Fibroblast of lung (primary cell): Measurements from ENCODE around the gene GRHL1. TPM values are rescaled to one million over a fixed set of nuclear protein-coding genes. Genes with fewer than 3 reads are reported as not detected.
A peak's percentile ranks its signal among the peaks of the same experiment; 100 is the strongest.

Source experiments
- DNase-seq, 2 donors: peaks; one replicate each; pipeline versions ENCODE4 v3.0.0 to v3.0.0-alpha.2; 2010; ENCODE audit warnings: low read depth in 2 of 2
- H2AFZ ChIP-seq: 2 replicates; pipeline ENCODE4 v1.5.1; 2012; ENCODE audit warnings: low read length, control low read depth, inconsistent platforms
- H3K27ac ChIP-seq: 2 replicates; pipeline ENCODE4 v1.5.1; 2011; ENCODE audit warnings: low read length, control low read depth; ENCODE audit not compliant: insufficient read depth
- H3K27me3 ChIP-seq: 2 replicates; pipeline ENCODE4 v1.5.1; 2011; ENCODE audit warnings: mild to moderate bottlenecking, low read length; ENCODE audit not compliant: control insufficient read depth, insufficient read depth
- H3K36me3 ChIP-seq: 2 replicates; pipeline ENCODE4 v1.5.1; 2011; ENCODE audit warnings: low read length; ENCODE audit not compliant: control insufficient read depth, insufficient read depth
- H3K4me1 ChIP-seq: 2 replicates; pipeline ENCODE4 v1.5.1; 2011; ENCODE audit warnings: low read length; ENCODE audit not compliant: control insufficient read depth, insufficient read depth; ENCODE audit errors: extremely low read depth
- H3K4me2 ChIP-seq: 2 replicates; pipeline ENCODE4 v1.5.1; 2011; ENCODE audit warnings: low read length, control low read depth; ENCODE audit not compliant: insufficient read depth; ENCODE audit errors: extremely low read depth
- H3K4me3 ChIP-seq, 4 experiments: fragments of 200-600 bp in 1 of 4; sonication (generic) in 1 of 4; replicated peaks in 1 of 4; 2 replicates each; pipeline ENCODE4 v1.5.1; 2011 to 2016; ENCODE audit warnings: low read length in 4 of 4, low read depth in 3 of 4, mild to moderate bottlenecking in 3 of 4, control low read depth in 2 of 4, inconsistent platforms in 1 of 4, mixed read lengths in 1 of 4; ENCODE audit not compliant: insufficient read depth in 1 of 4; ENCODE audit errors: control extremely low read depth in 1 of 4
- H3K79me2 ChIP-seq: 2 replicates; pipeline ENCODE4 v1.5.1; 2012; ENCODE audit warnings: mild to moderate bottlenecking, low read length, inconsistent platforms; ENCODE audit not compliant: control insufficient read depth, insufficient read depth
- H3K9ac ChIP-seq: 2 replicates; pipeline ENCODE4 v1.5.1; 2011; ENCODE audit warnings: mild to moderate bottlenecking, low read length, control low read depth; ENCODE audit not compliant: insufficient read depth
- H3K9me3 ChIP-seq: 2 replicates; pipeline ENCODE4 v1.5.1; 2012; ENCODE audit warnings: low read depth, low read length; ENCODE audit not compliant: control insufficient read depth, insufficient read depth
- H4K20me1 ChIP-seq: 2 replicates; pipeline ENCODE4 v1.5.1; 2011; ENCODE audit warnings: low read length; ENCODE audit not compliant: control insufficient read depth, insufficient read depth; ENCODE audit errors: extremely low read depth
- EZH2 ChIP-seq: IDR thresholded peaks from 2 replicates; pipeline ENCODE4 v1.5.1; 2012; ENCODE audit warnings: low read length, control low read depth, mild to moderate bottlenecking; ENCODE audit errors: missing control alignments
- polyA plus RNA-seq, 2 donors: library from polyadenylated mRNA; depleted of rRNA in 1 of 2; stranded (reverse) in 1 of 2; unstranded in 1 of 2; fragments of >200 nt; gene quantifications; 2 replicates each; pipeline ENCODE4 v1.2.1, GENCODE V29; 2011 to 2012; ENCODE audit warnings: missing spikeins in 1 of 2
- total RNA-seq: library from RNA; depleted of rRNA; stranded (reverse); fragments of >200 nt; gene quantifications from 2 replicates; pipeline ENCODE4 v1.2.1, GENCODE V29; 2014
- TF ChIP-seq, protein P1 (sequence below), 2 donors: IDR thresholded peaks in 1 of 2; conservative IDR thresholded peaks in 1 of 2; 1 replicate in 1 of 2; 2 replicates in 1 of 2; pipeline ENCODE4 v1.5.1; 2011 to 2012; ENCODE audit warnings: low read length in 2 of 2, control low read depth in 1 of 2, inconsistent platforms in 1 of 2, low read depth in 1 of 2, mild to moderate bottlenecking in 1 of 2

GRHL1 gene
- total and polyA plus RNA-seq, 2 donors (not counting 1 experiment from before 2014, with no cell fraction given), result 0.65 to 0.99 TPM

DNA sequence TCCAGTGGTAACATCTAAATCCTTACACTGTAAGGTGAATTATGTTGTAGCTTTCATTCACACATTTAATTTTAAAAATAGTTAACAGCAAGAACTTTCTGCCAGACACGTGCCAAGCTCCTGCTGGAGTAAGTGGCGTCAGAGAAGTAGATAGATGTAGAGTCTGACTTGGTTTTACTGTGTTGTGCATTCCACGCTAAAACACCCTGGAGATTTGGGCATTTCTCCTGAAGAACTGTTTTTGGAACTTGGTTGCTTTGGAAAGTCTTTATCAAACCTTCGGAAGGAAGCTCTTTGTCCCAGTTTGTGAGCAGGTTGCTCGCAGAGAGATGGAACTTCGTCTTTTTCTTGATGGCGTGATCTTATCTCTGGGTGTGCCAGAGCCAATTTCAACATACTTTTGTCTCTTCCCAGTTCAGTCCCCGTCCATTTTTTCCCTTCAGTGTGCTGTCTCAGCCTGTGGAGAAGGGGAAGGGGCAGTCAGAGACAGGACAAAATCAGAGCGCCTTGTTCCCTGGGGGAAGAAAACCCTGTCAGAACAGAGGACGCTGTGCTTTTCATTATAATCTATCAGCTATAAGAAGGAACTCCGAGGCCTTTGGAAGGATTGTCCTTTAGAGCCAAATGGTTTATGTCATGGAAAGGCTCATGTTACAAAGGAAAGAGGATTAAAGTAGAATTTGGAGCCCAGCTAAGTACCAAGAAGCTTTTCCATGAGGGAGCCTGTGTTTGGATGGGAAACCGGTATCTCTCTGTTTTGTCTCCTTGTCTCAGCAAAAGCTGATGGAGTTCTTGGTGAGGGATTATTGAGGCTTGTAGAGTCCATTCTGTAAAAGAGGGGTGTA is 18.9 kb downstream of the GRHL1 start:
- Histone ChIP-seq H3K79me2 (no peaks in the 10 kb centered on the region), H3K4me1 (peaks cover 30% of the 10 kb centered on the region), H3K4me2 (peak overlapping the region; percentile 17), H3K4me3 (no peak overlapping the region), H4K20me1 (no peaks in the 10 kb centered on the region), H3K27me3 (no peaks in the 10 kb centered on the region), H3K27ac (no peak overlapping the region), H3K9ac (no peak overlapping the region), H3K36me3 (no peaks in the 10 kb centered on the region), H3K9me3 (no peaks in the 10 kb centered on the region), H2AFZ (peak overlapping the region; percentile 4)
- no peak for TF ChIP-seq EZH2
- TF ChIP-seq, protein P1, sequence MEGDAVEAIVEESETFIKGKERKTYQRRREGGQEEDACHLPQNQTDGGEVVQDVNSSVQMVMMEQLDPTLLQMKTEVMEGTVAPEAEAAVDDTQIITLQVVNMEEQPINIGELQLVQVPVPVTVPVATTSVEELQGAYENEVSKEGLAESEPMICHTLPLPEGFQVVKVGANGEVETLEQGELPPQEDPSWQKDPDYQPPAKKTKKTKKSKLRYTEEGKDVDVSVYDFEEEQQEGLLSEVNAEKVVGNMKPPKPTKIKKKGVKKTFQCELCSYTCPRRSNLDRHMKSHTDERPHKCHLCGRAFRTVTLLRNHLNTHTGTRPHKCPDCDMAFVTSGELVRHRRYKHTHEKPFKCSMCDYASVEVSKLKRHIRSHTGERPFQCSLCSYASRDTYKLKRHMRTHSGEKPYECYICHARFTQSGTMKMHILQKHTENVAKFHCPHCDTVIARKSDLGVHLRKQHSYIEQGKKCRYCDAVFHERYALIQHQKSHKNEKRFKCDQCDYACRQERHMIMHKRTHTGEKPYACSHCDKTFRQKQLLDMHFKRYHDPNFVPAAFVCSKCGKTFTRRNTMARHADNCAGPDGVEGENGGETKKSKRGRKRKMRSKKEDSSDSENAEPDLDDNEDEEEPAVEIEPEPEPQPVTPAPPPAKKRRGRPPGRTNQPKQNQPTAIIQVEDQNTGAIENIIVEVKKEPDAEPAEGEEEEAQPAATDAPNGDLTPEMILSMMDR (conservative IDR thresholded peaks at IDR 0.05 in 1 of 2, IDR thresholded peaks at IDR 0.05 in 1 of 2; ENCODE audit: low read depth in 1 of 2, low read length in 2 of 2), result no peak
- DNase-seq, result peak in 1 of 2 donors; percentile 59

DNA sequence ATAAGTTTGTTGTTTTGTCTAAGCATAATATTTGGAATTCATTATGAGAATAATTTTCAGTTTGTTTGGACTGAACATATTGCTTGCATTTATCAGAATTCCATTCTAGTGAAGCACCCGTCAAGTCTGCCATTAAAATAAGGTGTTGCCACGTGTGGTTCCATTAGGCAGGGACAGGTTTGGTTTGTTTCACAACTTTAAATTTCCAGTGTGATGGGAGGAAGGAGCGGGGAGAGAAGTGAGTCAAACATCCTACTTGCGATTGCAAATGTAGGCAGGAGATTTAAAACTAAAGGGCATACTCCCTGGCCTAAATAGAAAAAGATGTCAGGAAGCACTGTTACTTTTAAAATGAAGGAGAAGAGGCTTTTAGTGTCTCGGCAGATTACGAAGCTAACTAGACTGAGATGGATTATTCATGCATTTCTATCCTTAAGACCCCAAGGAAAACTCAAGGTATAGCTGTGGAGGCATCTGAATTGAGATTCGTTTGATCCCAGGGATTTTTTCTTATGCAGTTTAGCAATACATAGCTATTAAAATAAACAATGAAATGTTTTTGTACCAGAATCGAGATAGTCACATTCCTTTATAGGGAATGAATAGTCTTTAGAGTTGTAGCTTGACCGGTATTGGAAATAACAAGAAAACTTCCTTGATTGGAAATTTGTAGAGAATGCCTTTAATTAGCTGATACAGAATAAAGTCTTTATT is 19.8 kb downstream of the GRHL1 start:
- TF ChIP-seq EZH2, result no peak
- TF ChIP-seq, protein P1 (conservative IDR thresholded peaks at IDR 0.05 in 1 of 2, IDR thresholded peaks at IDR 0.05 in 1 of 2; ENCODE audit: low read depth in 1 of 2, low read length in 2 of 2), result no peak
- Histone ChIP-seq H3K9me3 (no peaks in the 10 kb centered on the region), H3K9ac (no peak overlapping the region), H3K4me3 (no peak overlapping the region), H3K79me2 (no peaks in the 10 kb centered on the region), H4K20me1 (no peaks in the 10 kb centered on the region), H3K27me3 (no peaks in the 10 kb centered on the region), H3K27ac (no peak overlapping the region), H3K4me1 (peaks cover 33% of the 10 kb centered on the region), H3K4me2 (peak overlapping the region; percentile 32), H2AFZ (no peak overlapping the region), H3K36me3 (no peaks in the 10 kb centered on the region)
- DNase-seq, result peak; percentile 33 to 66

DNA sequence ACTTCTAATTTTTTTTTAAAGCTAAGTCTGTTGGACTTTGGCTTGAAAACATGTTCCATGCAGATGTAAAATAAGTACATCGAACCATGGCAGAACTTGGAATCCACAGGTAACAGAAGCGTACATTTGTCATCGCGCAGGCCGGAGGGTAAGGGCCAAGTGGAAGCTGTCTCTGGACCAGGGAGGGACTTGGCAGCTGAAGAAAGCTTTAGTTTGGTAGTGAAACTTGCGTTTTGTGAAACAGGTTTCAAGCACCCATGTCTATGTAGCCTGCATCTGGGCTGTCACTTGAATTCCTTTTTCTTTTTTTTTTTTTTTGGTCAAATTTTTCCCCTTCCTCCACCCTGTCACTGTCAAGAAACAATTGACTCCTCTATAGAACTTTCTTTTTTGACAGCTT is 20.4 kb downstream of the GRHL1 start:
- Histone ChIP-seq H3K36me3 (no peaks in the 10 kb centered on the region), H3K4me3 (no peak overlapping the region), H3K9me3 (no peaks in the 10 kb centered on the region), H3K9ac (no peak overlapping the region), H3K79me2 (no peaks in the 10 kb centered on the region), H3K27ac (no peak overlapping the region), H3K4me2 (no peak overlapping the region), H3K4me1 (peaks cover 38% of the 10 kb centered on the region), H4K20me1 (no peaks in the 10 kb centered on the region), H3K27me3 (no peaks in the 10 kb centered on the region), H2AFZ (no peak overlapping the region)
- TF ChIP-seq EZH2, result no peak
- TF ChIP-seq, protein P1 (conservative IDR thresholded peaks at IDR 0.05 in 1 of 2, IDR thresholded peaks at IDR 0.05 in 1 of 2; ENCODE audit: low read depth in 1 of 2, low read length in 2 of 2), result no peak
- DNase-seq, result no peak
